Gastrocnemius medialis (tissue), 4 donors: ENCODE data around the gene MFSD2A.

Experiments
- POLR2A ChIP-seq, 2 donors: fragments of 450-650 bp; IDR thresholded peaks; one replicate each; pipeline ENCODE4 v1.6.1; 2017; ENCODE audit warnings: antibody characterized with exemption in 2 of 2, mild to moderate bottlenecking in 2 of 2, moderate library complexity in 2 of 2
- TF ChIP-seq, protein P1 (sequence below), 5 experiments: fragments of 450-650 bp in 3 of 5; fragments of 200-600 bp in 2 of 5; sonication (generic) in 2 of 5; IDR thresholded peaks in 4 of 5; conservative IDR thresholded peaks in 1 of 5; 1 replicate in 4 of 5; 2 replicates in 1 of 5; pipeline ENCODE4 v1.5.1; 2016 to 2019; ENCODE audit warnings: antibody characterized with exemption in 5 of 5, mild to moderate bottlenecking in 3 of 5, moderate library complexity in 3 of 5

DNA sequence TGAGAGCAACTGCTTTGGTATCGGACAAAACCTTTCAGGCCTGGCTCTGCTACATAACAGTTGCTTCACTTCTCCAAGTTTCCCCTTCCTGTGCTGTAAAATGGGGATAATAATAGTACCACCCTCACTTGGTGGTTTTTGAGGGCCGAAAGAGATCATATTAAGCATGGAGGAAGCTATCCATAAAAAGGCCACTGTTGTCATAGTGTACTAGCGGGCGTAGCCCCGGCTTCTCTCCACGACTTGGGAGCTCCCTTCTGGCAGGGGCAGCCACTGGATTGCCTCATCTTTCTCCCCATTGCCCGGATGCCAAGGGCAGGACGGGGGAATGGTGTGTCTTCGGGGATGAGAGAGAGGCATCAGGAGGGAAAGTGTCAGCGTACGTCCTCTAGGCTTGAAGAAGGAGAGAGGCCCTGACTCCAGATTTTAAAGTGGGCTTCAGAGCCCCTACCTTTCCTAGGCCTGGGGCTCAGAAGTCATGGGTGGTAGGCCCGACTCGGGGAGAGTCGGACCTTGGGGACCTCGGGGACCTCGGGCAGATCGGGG lies 548 bp upstream of the MFSD2A start:
- TF ChIP-seq, protein P1, sequence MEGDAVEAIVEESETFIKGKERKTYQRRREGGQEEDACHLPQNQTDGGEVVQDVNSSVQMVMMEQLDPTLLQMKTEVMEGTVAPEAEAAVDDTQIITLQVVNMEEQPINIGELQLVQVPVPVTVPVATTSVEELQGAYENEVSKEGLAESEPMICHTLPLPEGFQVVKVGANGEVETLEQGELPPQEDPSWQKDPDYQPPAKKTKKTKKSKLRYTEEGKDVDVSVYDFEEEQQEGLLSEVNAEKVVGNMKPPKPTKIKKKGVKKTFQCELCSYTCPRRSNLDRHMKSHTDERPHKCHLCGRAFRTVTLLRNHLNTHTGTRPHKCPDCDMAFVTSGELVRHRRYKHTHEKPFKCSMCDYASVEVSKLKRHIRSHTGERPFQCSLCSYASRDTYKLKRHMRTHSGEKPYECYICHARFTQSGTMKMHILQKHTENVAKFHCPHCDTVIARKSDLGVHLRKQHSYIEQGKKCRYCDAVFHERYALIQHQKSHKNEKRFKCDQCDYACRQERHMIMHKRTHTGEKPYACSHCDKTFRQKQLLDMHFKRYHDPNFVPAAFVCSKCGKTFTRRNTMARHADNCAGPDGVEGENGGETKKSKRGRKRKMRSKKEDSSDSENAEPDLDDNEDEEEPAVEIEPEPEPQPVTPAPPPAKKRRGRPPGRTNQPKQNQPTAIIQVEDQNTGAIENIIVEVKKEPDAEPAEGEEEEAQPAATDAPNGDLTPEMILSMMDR (IDR thresholded peaks at IDR 0.05 in 4 of 5, conservative IDR thresholded peaks at IDR 0.05 in 1 of 5): no peak
- TF ChIP-seq POLR2A (IDR thresholded peaks at IDR 0.05): no peak
